Suprapubic skin (tissue), 3 donors: ENCODE measurements around the gene PPIL4.

Source experiments
- CTCF ChIP-seq, 2 donors: fragments of 200-600 bp in 1 of 2; fragments of 450-650 bp in 1 of 2; sonication (generic) in 1 of 2; IDR thresholded peaks; one replicate each; pipeline ENCODE4 v1.5.1; 2016 to 2019; ENCODE audit warnings: antibody characterized with exemption in 2 of 2, mild to moderate bottlenecking in 1 of 2, moderate library complexity in 1 of 2
- POLR2AphosphoS5 ChIP-seq, 3 donors: sonication (generic); formaldehyde crosslinking; IDR thresholded peaks; one replicate each; pipeline ENCODE4 v1.6.1; 2017; ENCODE audit warnings: antibody characterized with exemption in 3 of 3

GRCh38 chr6:149467265-149467664 lies 78.6 kb downstream of the PPIL4 start:
- TF ChIP-seq CTCF (IDR thresholded peaks at IDR 0.05), result no peak
- TF ChIP-seq POLR2AphosphoS5 (IDR thresholded peaks at IDR 0.05), result no peak
